ENCODE results near the gene STAP1. TPM values are rescaled to one million over a fixed set of nuclear protein-coding genes. Genes with fewer than 3 reads are reported as not detected.

Gene STAP1, protein sequence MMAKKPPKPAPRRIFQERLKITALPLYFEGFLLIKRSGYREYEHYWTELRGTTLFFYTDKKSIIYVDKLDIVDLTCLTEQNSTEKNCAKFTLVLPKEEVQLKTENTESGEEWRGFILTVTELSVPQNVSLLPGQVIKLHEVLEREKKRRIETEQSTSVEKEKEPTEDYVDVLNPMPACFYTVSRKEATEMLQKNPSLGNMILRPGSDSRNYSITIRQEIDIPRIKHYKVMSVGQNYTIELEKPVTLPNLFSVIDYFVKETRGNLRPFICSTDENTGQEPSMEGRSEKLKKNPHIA
- total RNA-seq (2022; extraction: Qiagen RNA extraction): not detected in 5 replicates

DNA sequence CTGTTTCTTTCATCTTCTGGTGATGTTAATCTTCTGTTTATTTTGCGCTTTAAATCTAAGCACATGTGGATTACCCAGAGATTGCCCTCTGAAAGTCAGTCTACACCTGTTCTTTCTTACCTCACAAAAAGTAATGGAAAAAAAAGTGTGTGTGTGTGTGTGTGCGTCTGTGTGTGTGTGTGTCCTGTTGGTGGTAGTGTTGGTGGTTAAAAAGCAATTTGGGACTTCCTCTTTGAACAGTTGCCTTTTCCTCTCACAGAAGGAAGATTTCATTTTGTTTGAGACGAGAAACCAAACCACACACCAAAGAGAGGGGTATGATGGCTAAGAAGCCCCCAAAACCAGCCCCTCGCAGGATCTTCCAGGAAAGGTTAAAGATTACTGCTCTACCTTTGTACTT, at the start of gene STAP1:
STAP1 (plus strand) TSS at position 235 of the 400 bp plus-strand sequence; CDS start at position 318, 83 bp downstream.

GRCh38 chr4:67545199-67546003, 13.1 kb upstream of the STAP1 start, which contains the start of gene CENPC:
Gene CENPC (minus strand): TSS chr4:67545503. CDS start chr4:67545355, 148 bp downstream.

Other genes starting within 250 kb of the STAP1 start
- 3.0 to 4.6 TPM (median 4.3 TPM) in 5 replicates for gene CENPC, start 13.2 kb upstream of the STAP1 start, total RNA-seq (2022; extraction: Qiagen RNA extraction)
- gene UBA6, start 142.4 kb downstream of the STAP1 start, total RNA-seq (2022; extraction: Qiagen RNA extraction): 14.1 to 22.6 TPM (median 17.2 TPM) in 5 replicates
- gene GNRHR, start 195.7 kb downstream of the STAP1 start, total RNA-seq (2022; extraction: Qiagen RNA extraction): not detected in 5 replicates